DMS153 treated with DMSO at 0.1 percent for 48 hours (cell line): Measurements from ENCODE around the gene MCF2L2.
A peak's percentile ranks its signal among the peaks of the same experiment; 100 is the strongest.
"Not testable (repeated sequence)": the region's sequence is repeated elsewhere in the genome, so short reads cannot be mapped to it uniquely, and the experiment has no call there.

Experiments used
- DNase-seq: peaks from one replicate; lab custom pipeline; 2025; ENCODE audit not compliant: unreplicated experiment; lab: John Stamatoyannopoulos, UW

MCF2L2 gene

GRCh38 chr3:183446838-183447205 lies 18.4 kb upstream of the MCF2L2 start:
- DNase-seq: no peak

- DNase-seq: no peak
Observed at GRCh38 chr3:183444748-183445147, 16.3 kb upstream of the MCF2L2 start.

DNA sequence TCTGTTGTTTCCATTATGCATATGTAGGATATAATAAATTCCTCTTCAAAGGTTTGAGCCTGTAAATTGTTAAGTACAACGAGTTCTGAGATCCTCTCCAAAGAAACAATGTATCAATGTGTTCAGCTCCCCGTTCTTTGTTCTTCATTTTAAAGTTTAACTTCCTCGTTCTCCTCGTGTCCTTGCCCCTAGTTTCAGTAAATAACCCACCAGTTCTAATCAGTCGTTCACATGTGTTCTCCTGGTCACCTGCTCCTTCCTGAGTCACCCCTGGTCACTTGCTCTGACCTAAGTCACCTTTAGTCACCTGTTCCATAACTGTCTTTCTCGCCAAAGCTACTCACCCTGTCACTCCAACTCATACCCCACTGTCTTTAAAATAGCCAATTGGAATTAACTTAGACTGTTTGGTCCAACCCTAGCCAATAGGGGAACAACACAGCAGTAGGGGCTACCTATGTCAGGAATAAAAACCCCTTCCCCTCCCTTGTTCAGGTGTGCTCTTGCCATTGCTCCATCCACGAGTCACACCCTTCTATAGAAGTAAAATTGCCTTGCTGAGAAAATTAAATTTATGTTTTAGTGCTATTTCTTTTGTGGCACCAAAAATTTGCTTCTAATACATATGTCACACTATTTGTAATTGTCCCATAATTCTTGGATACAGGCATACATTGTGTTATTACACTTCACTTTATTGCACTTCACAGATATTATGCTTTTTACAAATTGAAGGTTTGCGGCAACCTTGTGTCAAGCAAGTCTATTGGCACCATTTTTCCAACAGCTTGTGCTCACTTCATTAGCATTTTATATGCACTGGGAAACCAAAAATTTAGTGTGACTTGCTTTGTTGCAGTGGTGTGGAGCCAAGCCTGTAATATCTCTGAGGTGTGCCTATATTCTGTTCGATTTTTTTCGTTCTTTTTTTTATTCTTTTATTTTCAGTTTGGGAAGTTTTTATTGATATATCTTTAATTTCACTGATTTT lies 15.3 kb upstream of the MCF2L2 start:
- DNase-seq: no peak

DNA sequence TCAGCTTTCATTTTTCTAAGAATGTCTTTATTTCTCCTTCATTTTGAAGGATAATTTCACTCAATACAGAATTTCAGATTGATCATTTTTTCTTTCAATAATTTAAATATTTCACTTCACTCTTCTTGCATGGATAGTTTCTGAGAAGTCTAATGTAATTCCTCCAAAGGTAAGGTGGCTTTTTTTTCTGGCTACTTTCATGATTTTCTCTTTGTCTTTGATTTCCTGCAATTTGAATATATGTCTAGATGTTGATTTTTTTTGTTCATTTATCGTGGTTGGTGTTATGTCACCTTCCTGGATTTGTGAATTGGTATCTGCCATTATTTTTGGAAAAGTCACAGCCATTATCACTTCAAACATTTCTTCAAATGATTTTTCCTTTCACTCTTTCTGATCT lies 14.6 kb upstream of the MCF2L2 start:
- no peak for DNase-seq

DNA sequence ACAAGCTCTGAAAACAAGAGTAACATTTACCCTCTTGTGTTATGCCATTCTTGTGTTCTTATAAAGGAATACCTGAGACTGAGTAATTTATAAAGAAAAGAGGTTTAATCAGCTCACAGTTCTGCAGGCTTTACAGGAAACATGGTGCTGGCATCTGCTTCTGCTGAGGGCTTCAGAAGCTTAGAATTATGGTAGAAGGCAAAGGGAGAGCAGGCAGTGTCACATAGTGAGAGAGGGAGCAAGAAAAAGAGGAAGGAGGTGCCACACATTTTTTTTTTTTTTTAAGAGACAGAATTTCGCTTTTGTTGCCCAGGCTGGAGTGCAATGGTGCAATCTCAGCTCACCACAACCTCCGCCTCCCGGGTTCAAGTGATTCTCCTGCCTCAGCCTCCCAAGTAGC lies 12.1 kb upstream of the MCF2L2 start:
- not testable (repeated sequence) for DNase-seq

GRCh38 chr3:183439515-183439914 lies 11.1 kb upstream of the MCF2L2 start:
- DNase-seq: peak; percentile 6

GRCh38 chr3:183438735-183439134 lies 10.3 kb upstream of the MCF2L2 start:
- peak; percentile 44 for DNase-seq

- no peak for DNase-seq
Observed at GRCh38 chr3:183437666-183438564, 9.5 kb upstream of the MCF2L2 start.

DNA sequence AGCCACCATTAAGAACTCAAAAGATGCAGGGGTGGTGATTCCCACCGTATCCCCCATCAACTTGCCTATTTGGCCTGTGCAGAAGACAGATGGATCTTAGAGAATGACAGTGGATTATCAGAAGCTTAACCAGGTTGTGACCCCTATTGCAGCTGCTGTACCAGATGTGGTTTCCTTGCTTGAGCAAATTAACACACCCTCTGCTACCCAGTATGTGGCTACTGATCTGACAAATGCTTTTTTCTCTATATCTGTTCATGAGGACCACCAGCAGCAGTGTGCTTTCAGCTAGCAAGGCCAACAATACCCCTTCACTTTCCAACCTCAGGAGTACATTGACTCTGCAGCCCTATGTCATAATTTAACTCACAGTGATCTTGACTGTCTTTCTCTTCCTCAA lies 8.6 kb upstream of the MCF2L2 start:
- DNase-seq: no peak

GRCh38 chr3:183435661-183436060 lies 7.2 kb upstream of the MCF2L2 start:
- no peak for DNase-seq

- no peak for DNase-seq
Observed at GRCh38 chr3:183434992-183435391, 6.6 kb upstream of the MCF2L2 start.

- DNase-seq: no peak
Observed at GRCh38 chr3:183434503-183434902, 6.1 kb upstream of the MCF2L2 start.

GRCh38 chr3:183430325-183430957 lies 2.0 kb upstream of the MCF2L2 start:
- no peak for DNase-seq

DNA sequence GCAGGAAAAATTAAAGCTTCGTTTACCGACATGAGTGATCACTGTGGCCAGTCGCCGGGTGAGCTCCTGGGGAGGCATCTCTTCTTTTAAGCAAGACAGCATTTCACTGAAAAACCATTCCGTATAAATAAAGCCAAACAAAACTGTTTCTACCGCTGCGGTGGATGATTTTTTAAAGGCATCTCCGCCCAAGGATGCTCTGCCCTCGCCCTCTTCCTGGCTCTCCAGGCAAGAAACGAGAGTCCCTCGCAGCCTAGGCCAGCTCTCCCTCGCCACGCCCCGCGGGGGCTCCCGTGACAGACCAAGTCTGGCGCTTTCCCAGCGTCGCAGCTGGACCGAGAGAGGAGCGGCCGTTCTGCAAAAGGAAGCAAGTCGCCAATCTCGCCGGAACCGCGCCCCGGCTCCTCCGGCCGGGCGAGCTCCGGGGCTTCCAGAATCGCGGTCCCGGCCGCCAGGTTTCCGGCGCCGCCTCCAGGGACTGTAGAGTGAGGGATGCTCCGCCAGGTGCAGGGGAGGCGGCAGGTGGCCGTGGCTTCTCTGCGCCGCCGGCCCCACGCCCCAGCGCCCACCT lies 458 bp downstream of the MCF2L2 start:
- peak; percentile 23 for DNase-seq

GRCh38 chr3:183427196-183427875 lies 1.1 kb downstream of the MCF2L2 start:
- DNase-seq: no peak

DNA sequence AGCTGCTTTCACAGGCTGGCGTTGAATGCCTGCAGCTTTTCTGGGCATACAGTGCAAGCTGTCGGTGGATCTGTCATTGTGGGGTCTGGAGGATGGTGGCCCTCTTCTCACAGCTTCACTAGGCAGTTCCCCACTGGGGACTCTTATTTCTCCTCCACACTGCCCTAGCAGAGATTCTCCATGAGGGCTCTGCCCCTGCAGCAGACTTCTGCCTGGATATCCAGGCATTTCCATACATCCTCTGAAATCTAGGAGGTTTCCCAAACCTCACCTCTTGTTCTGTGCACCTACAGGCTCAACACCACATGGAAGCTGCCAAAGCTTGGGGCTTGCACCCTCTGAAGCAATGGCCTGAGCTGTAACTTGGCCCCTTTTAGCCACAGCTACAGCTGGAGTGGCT lies 9.6 kb downstream of the MCF2L2 start:
- DNase-seq: not testable (repeated sequence)

GRCh38 chr3:183411216-183411922 lies 17.1 kb downstream of the MCF2L2 start:
- DNase-seq: no peak

DNA sequence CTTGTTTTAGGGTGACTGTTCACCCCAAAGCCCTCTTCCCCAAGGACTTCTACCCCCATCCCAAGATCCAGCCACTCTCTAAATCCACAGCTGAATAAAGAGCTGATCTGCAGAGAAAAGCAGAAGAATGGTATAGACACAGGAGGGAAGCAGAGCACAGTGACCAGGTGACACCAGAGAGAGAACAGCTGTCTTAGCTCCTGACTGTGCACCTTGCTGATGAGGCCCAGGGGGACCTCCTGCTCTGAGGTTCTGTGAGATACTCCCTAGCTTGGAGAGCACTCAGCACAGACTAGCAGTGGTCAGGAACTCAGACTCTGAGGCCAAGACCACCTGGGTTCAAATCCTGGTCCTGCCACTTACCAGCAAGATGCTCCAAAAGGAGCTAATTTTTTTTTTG lies 17.7 kb downstream of the MCF2L2 start:
- DNase-seq: no peak

- no peak for DNase-seq
Observed at GRCh38 chr3:183410280-183410679, 18.1 kb downstream of the MCF2L2 start.

DNA sequence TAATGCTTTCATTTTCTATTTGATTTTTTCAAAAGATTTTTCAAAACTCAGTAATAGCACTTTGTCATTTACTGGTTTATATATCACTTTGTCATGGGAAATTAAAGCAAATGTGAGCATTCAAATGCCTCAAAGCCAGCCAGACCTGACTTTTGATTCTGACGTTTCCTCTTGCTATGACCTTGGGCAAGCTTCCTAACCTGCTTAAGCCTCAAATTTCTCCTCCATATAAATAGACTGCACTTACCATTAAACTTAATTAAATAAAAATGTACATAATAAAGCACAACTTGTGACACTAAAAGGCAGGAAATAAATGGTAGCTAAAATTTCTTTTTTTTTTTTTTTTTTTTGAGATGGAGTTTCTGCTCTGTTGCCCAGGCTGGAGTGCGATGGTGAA lies 19.2 kb downstream of the MCF2L2 start:
- DNase-seq: no peak
